Dedifferentiated amniotic fluid mesenchymal stem cell (primary cell): ENCODE data around the gene PHF12.

Experiments used
- DNase-seq: peaks from one replicate; pipeline ENCODE4 v3.0.0-alpha.2; 2016; ENCODE audit errors: extremely low spot score

The PHF12 gene

DNA sequence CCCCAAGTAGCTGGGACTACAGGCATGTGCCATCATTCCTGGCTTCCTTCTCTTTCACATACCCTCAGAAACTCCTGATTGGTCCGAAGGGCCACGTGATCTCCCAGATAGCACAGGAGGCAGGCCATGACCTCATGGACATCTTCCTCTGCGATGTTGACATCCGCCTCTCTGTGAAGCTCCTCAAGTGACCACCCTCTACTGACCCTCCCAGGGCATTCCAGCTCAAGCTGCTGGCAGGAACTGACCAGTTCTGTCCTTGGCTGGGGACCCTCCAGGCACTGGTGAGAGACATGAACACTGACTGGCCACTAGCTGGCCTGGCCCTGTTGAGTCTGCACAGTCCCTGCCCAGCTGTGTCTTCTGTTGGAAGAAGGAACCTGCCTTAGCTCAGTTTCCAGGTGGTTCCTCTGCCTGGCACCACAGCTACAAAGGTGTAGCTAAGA is 90.9 kb downstream of the PHF12 start:
- no peak for DNase-seq

DNA sequence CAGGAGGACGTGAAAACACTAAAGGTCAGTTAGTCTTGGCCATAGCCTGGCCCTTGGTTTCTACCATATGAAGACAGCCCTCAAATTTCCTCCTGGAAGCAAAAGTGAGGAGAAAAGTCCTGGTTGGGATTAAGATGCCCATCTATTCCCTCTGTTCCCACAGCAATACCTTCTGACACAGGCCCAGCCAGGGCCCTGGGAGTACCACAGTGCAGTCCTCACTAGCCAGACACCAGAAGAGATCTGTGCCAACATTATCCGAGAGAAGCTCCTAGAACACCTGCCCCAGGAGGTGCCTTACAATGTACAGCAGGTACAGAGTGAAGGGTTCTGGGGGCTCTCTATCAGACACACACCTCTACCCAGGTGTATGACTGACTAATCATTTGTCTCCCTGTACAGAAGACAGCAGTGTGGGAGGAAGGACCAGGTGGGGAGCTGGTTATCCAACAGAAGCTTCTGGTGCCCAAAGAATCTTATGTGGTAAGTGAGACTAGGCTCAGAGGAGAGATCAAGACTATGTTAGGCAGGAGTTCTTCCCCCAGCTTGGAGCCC is 92.4 kb downstream of the PHF12 start:
- no peak for DNase-seq

DNA sequence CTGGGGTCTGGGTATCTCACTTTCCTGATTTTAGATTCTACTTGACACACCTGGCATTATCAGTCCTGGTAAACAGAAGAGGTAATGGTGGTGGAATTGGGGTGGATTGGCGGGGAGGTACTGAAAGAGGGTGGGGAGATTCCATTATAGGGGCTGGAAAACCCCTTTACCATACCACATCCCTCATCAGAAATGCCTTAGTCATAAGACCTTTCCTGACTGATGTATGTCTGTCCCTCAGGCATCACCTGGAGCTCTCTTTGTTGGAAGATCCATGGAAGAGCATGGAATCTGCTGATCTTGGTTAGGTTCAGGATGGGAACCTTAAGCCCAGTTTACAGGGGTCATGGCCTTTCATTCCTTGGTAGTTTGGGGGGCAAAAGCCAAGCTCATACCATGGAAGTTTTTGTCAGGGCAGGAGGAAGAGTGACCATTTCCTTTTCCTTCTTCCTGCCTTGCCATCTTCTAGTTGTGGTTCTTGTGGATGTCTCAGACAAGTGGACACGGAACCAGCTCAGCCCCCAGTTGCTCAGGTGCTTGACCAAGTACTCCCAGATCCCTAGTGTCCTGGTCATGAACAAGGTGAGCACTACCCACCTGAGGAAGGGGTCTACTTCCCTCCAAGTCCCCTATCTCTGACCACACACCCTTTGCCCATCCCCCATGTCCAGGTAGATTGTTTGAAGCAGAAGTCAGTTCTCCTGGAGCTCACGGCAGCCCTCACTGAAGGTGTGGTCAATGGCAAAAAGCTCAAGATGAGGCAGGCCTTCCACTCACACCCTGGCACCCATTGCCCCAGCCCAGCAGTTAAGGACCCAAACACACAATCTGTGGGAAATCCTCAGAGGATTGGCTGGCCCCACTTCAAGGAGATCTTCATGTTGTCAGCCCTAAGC is 93.2 kb downstream of the PHF12 start:
- no peak for DNase-seq

DNA sequence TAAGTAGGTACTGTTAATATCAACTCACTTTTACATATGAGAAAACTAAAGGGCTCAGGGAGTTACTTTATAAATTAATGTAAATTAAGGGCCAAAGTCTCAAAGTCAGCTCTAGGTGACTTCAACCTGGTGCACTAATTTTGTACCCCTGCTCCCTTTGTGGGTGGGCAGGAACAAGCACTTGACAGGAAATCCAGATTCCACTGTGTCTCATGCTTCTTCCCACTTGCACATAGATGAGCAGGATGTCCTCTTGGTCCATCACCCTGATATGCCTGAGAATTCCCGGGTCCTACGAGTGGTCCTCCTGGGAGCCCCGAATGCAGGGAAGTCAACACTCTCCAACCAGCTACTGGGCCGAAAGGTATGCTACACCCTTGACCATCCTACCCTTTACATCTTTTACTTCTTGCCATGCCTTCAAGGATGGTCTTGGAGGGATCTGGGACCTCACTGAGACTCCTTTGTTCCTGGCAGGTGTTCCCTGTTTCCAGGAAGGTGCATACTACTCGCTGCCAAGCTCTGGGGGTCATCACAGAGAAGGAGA is 95.2 kb downstream of the PHF12 start:
- DNase-seq, result no peak

DNA sequence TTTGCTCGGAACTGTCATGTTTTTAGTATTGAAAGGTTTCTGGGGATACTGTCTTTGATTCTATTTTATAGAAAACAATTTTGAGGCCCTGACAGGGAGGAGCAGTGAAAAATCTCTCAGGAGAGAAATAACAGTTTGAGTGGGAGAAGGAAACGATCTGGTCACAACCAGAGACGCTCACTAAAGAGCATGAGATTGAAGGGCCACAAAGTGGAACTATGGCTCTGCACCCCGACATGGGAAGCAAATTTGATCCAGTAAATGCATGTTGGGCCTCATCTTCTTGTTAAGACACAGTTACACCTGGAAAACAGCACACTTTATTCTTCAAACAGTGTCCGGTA is 96.0 kb downstream of the PHF12 start:
- DNase-seq, result no peak
